SU-DHL-6 (cell line): ENCODE measurements around the gene KAT8.

Experiments used
- CTCF ChIP-seq: fragments of 200-600 bp; sonication (generic); IDR thresholded peaks from one replicate; pipeline ENCODE4 v1.5.1; 2017; ENCODE audit warnings: antibody characterized with exemption, mild to moderate bottlenecking, low read length, moderate library complexity; ENCODE audit not compliant: insufficient read depth, poor library complexity, severe bottlenecking
- EZH2phosphoT487 ChIP-seq: fragments of 200-600 bp; sonication (generic), shearing (Covaris generic); conservative IDR thresholded peaks from 2 replicates; pipeline ENCODE4 v1.6.1; 2018; ENCODE audit warnings: mild to moderate bottlenecking, antibody characterized with exemption, low read length, moderate library complexity, mixed read lengths

- TF ChIP-seq CTCF: no peak
- no peak for TF ChIP-seq EZH2phosphoT487
Observed at GRCh38 chr16:31090540-31090939, 26.9 kb upstream of the KAT8 start.
